T-helper 2 cell treated with Interferon-gamma antibody and Interleukin-4, amounts not matched to agents 100 ng/mL and 5 ng/mL, for 36 hours (primary cell): ENCODE data around the gene PELI2. TPM values are rescaled to one million over a fixed set of nuclear protein-coding genes. Genes with fewer than 3 reads are reported as not detected.

Source experiments
- intact Hi-C: fragments of 100-400 bp; cut with micrococcal nuclease; formaldehyde crosslinking; loops from one replicate; pipeline ENCODE4 v1.15.1; 2023
- total RNA-seq: library from RNA; stranded (reverse); gene quantifications from 2 replicates; pipeline ENCODE4 v1.2.3, GENCODE V29; 2022

Gene PELI2
- total RNA-seq, 1 donor from 2014 or later = 1.5 TPM

DNA sequence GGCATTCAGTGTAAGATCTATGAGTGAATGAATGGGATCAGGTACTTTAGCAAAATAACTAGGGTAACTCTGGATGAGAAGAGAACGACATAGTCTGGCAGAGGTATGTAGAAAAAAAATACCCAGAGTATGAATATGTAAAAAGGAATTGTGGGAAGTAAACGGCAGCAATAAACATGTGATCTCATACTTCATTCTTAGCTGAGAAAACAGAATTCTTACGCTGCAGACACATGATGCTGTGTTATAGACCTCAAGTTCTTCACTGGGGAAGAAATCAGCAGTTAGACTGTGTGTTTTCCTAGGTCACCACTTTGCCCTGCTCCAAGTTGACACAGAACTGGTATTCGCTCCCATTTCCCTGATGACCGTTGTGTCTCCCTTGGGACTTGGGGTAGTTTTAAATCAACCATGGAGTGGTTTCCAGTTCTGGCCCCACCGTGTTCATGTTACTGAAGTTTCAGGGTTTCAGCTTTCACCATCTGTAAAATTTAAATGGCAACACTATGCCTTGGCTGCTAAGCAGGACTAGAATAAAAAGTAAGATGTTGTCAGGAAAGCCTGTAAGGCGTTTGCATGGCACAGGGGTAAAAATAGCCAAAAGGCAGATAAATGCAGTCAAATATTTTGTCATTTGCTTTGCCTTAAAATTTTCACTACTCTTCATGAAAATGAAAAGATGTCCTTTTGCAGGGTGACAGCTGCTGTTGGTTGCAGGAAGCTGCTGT is 223.7 kb downstream of the PELI2 start:
- intact Hi-C loops = loop anchor here (2.0 to 5.0 kb wide), 3 partner anchors 95 to 477 kb away; no protein-coding TSS in a partner anchor

GRCh38 chr14:56342494-56342942 is 224.3 kb downstream of the PELI2 start:
- intact Hi-C loops = loop anchor here (5.0 kb wide), 2 partner anchors 95 to 340 kb away; no protein-coding TSS in a partner anchor

DNA sequence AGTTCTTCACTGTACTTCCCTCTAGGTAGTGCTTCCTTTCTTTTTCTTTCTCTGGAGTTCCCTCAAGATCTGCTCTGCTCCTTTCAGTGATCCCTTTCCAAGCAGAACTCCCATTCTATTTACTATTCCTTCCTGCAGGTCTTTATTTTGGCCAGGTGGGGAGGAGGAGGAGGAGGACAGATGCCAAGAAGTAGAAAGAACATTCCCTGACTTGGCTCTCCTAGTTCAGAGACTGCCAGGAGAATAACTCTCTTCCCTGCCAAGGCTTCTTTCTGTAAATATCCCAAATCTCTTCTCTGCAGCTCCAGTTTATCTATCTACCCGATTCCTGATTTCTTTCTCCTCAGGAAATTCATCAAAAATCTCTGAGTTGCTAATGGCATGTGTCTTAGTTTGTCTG is 231.7 kb downstream of the PELI2 start:
- intact Hi-C loops = no loop called here
